ENCODE results near the gene MUC5AC. TPM values are rescaled to one million over a fixed set of nuclear protein-coding genes. Genes with fewer than 3 reads are reported as not detected.

Gene MUC5AC
- total RNA-seq, 1 donor from 2014 or later, result not detected

DNA sequence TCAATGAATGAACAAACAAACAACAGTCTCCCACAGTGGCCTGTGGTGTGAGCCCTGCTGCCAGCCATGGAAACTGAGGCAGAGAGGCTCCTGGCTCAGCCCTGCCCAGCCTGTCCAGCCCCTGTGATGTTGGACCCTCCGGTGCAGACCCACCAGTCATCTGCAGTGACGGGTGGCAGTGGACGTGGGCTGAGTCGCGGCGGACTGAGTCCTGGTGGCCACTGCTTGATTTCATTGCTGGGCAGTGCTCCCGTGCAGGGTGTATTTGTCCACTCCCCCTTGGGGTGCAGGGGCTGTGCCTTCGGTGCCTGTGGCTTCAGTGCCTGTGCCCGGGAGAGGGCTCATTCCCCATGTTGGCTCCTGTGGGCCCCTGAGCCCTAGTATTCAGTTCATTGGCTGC is 31.9 kb upstream of the MUC5AC start:
- Mint-ChIP-seq H3K27me3 (ENCODE audit: unreplicated experiment) (peaks cover 3% of the 10 kb centered on the region), H3K4me3 (ENCODE audit: unreplicated experiment) (no peak overlapping the region), H3K36me3 (ENCODE audit: unreplicated experiment) (no peaks in the 10 kb centered on the region), H3K4me1 (ENCODE audit: unreplicated experiment) (peaks cover 2% of the 10 kb centered on the region), H3K9me3 (ENCODE audit: unreplicated experiment) (no peaks in the 10 kb centered on the region), H3K27ac (ENCODE audit: unreplicated experiment) (no peak overlapping the region)
- DNase-seq (ENCODE audit: extremely low spot score, unreplicated experiment), result no peak
- TF ChIP-seq, protein P1, sequence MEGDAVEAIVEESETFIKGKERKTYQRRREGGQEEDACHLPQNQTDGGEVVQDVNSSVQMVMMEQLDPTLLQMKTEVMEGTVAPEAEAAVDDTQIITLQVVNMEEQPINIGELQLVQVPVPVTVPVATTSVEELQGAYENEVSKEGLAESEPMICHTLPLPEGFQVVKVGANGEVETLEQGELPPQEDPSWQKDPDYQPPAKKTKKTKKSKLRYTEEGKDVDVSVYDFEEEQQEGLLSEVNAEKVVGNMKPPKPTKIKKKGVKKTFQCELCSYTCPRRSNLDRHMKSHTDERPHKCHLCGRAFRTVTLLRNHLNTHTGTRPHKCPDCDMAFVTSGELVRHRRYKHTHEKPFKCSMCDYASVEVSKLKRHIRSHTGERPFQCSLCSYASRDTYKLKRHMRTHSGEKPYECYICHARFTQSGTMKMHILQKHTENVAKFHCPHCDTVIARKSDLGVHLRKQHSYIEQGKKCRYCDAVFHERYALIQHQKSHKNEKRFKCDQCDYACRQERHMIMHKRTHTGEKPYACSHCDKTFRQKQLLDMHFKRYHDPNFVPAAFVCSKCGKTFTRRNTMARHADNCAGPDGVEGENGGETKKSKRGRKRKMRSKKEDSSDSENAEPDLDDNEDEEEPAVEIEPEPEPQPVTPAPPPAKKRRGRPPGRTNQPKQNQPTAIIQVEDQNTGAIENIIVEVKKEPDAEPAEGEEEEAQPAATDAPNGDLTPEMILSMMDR (IDR thresholded peaks at IDR 0.05), result no peak

DNA sequence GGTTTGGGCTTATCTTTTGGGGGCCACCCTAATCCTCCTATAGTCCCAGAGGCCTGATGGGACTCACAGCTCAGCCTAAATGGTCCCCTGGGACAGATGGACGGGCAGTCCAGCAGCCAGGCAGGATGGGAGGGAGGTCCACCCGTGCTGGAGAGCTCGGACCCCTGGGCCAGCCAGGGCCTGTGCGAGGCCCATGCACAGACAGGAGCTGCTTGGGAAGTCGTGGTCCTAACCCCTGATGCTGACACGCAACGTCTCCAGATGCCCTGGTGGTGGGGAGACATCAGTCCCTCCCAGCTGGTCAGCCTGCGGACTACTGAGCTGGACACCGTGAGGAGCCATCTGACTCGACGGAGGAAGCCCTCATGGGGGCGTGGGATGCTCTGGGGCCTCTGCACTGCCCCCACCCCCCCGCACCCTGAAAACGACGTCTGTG is 31.2 kb upstream of the MUC5AC start:
- peaks cover 2% of the 10 kb centered on the region for H3K4me1 Mint-ChIP-seq (ENCODE audit: unreplicated experiment)
- no peak overlapping the region for H3K27ac Mint-ChIP-seq (ENCODE audit: unreplicated experiment)
- no peak overlapping the region for H3K4me3 Mint-ChIP-seq (ENCODE audit: unreplicated experiment)
- no peaks in the 10 kb centered on the region for H3K9me3 Mint-ChIP-seq (ENCODE audit: unreplicated experiment)
- no peaks in the 10 kb centered on the region for H3K36me3 Mint-ChIP-seq (ENCODE audit: unreplicated experiment)
- TF ChIP-seq, protein P1 (IDR thresholded peaks at IDR 0.05), result no peak
- H3K27me3 Mint-ChIP-seq (ENCODE audit: unreplicated experiment), result peaks cover 3% of the 10 kb centered on the region
- no peak for DNase-seq (ENCODE audit: extremely low spot score, unreplicated experiment)

DNA sequence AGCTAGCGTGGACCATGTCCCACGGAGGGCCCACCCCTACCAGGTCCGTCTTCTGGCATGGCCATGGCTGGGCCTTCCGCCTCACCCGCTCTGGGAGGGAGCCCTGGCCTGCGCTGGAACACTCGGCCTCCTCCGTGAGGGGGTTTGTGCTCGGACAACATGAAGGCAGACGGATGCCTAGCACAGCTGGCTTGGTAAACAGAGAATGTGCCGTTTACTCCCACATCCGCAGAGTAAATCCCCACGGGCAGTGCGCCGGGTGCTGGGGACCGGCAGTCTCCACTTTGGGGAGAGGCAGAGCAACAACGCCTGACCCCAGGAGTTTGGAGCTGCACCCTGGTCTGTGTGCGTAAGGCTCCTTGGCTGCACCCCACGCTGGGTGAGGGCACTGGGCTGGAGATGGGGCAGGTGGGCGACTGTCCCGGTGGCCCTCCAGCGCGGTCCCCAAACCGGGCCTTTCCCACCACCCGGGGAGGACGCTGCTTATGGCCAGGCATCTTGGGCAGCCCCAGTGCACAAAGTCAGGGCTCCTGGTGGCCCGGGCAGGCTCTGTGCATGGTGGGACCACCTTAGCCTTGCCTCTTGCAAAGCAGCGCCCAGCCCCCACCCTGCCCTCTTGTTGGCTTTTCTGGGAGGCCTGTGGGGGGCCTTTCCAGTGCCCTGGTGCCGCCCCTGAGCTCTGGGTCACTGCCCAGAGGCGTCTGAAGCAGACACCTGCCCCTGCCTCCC is 30.7 kb upstream of the MUC5AC start:
- H3K36me3 Mint-ChIP-seq (ENCODE audit: unreplicated experiment), result no peaks in the 10 kb centered on the region
- H3K4me1 Mint-ChIP-seq (ENCODE audit: unreplicated experiment), result peaks cover under 1% of the 10 kb centered on the region
- H3K9me3 Mint-ChIP-seq (ENCODE audit: unreplicated experiment), result no peaks in the 10 kb centered on the region
- TF ChIP-seq, protein P1 (IDR thresholded peaks at IDR 0.05), result no peak
- H3K27me3 Mint-ChIP-seq (ENCODE audit: unreplicated experiment), result peaks cover 5% of the 10 kb centered on the region
- no peak for DNase-seq (ENCODE audit: extremely low spot score, unreplicated experiment)
- H3K4me3 Mint-ChIP-seq (ENCODE audit: unreplicated experiment), result no peak overlapping the region
- no peak overlapping the region for H3K27ac Mint-ChIP-seq (ENCODE audit: unreplicated experiment)

DNA sequence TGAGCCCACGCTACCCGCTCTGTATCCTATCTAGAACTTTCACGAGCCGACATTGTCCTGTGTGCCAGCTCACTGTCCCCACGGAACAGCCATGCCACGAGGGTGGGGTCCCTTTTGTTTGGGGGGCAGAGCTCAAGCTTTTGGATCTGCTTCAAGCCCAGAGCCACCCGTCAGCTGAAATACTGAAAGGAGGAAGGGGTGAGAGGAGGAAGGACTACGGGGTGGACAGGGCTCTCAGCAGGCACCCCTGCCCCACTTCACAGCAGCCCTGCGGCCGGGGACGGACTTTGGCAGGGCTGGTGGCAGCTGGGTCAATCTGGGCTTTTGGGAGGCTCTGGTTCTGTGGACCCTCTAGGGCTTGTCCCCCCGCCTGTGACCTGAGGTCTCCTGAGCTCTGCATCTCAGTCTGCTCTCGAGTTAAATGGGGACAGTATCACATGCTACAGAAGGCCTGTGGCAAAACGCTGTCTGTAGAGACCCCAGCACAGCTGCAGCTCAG is 30.0 kb upstream of the MUC5AC start:
- Mint-ChIP-seq H3K27ac (ENCODE audit: unreplicated experiment) (no peak overlapping the region), H3K27me3 (ENCODE audit: unreplicated experiment) (peaks cover 7% of the 10 kb centered on the region), H3K36me3 (ENCODE audit: unreplicated experiment) (no peaks in the 10 kb centered on the region), H3K4me1 (ENCODE audit: unreplicated experiment) (no peaks in the 10 kb centered on the region), H3K4me3 (ENCODE audit: unreplicated experiment) (no peak overlapping the region), H3K9me3 (ENCODE audit: unreplicated experiment) (no peaks in the 10 kb centered on the region)
- TF ChIP-seq, protein P1 (IDR thresholded peaks at IDR 0.05), result no peak
- DNase-seq (ENCODE audit: extremely low spot score, unreplicated experiment), result no peak

DNA sequence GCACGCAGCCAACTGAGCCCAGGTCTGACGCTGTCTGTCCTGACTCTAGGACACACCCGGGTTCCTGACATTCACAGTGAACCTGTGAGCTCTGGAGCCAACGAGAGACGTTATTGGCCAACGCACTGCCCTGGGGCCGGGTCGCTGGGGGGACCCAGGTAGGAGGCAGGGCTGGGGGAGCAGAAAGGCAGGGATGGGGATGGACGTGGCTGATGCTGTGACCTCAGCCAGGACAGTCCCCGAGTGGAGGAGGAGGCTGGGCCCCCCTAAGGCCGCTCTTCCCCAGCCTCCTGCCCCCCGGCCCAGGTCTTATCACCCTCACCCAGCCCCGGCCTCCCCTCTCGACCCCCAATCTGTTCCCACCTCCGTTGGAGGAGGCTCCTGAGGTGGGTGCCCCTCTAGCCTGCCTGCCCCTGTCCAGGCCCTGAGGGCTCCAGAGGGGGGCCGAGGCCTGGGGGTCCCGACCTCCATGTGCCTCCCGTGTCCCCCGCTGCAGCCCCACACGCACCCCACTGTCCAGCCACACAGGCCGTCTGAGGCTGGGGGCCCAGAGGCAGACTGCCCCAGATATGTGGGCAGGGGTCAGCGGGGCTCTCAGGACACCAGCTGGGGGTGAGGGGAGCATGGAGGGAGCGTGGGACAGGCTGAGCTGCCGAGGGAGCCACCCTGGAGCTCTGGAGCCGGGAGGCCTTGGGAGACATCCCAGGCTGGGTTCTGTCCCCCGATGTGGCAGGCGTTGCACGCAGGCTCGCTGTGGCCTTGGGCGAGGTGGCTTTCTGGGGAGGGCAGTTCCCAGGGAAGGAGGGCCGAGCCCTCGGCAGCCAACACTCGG is 29.2 kb upstream of the MUC5AC start:
- H3K9me3 Mint-ChIP-seq (ENCODE audit: unreplicated experiment), result peaks cover under 1% of the 10 kb centered on the region
- DNase-seq (ENCODE audit: extremely low spot score, unreplicated experiment), result peak; percentile 84
- no peak overlapping the region for H3K27ac Mint-ChIP-seq (ENCODE audit: unreplicated experiment)
- H3K4me1 Mint-ChIP-seq (ENCODE audit: unreplicated experiment), result no peaks in the 10 kb centered on the region
- TF ChIP-seq, protein P1 (IDR thresholded peaks at IDR 0.05), result no peak
- H3K27me3 Mint-ChIP-seq (ENCODE audit: unreplicated experiment), result peaks cover 4% of the 10 kb centered on the region
- H3K4me3 Mint-ChIP-seq (ENCODE audit: unreplicated experiment), result no peak overlapping the region
- H3K36me3 Mint-ChIP-seq (ENCODE audit: unreplicated experiment), result no peaks in the 10 kb centered on the region
